PFSK-1 (cell line): ENCODE measurements around the gene PTPRM.

Experiments used
- SIN3A ChIP-seq: IDR thresholded peaks from 2 replicates; pipeline ENCODE4 v1.6.1; 2012; ENCODE audit warnings: mild to moderate bottlenecking, low read length, moderate library complexity, borderline replicate concordance; ENCODE audit not compliant: insufficient read depth
- TF ChIP-seq, protein P1 (sequence below), 2 experiments: IDR thresholded peaks; 2 replicates each; pipeline versions ENCODE4 v1.6.1 to v1.8.0; 2011 to 2012; ENCODE audit warnings: low read depth in 2 of 2, low read length in 2 of 2, control low read depth in 1 of 2, inconsistent platforms in 1 of 2, mild to moderate bottlenecking in 1 of 2, moderate library complexity in 1 of 2; ENCODE audit not compliant: insufficient read depth in 1 of 2

DNA sequence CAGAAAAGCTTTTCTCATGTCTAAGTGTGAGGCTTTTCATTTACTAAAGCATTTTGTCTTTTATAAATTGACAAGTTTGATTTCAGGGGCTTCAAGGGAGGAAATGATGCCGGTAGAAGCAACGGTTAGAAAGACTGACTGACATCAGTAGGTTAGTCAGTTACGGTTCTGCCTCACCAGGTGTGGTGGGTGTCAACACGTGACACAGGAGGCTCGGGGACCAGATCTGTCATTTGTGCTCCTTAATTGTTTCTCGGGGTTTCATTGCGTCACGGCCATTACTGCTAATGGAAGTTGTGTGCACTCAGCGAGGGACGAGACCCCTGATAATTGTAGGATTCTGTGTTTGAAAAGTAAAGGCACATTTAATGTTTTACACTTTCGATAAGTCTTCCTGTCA, 18.9 kb upstream of the PTPRM start:
- no peak for TF ChIP-seq SIN3A
- TF ChIP-seq, protein P1, sequence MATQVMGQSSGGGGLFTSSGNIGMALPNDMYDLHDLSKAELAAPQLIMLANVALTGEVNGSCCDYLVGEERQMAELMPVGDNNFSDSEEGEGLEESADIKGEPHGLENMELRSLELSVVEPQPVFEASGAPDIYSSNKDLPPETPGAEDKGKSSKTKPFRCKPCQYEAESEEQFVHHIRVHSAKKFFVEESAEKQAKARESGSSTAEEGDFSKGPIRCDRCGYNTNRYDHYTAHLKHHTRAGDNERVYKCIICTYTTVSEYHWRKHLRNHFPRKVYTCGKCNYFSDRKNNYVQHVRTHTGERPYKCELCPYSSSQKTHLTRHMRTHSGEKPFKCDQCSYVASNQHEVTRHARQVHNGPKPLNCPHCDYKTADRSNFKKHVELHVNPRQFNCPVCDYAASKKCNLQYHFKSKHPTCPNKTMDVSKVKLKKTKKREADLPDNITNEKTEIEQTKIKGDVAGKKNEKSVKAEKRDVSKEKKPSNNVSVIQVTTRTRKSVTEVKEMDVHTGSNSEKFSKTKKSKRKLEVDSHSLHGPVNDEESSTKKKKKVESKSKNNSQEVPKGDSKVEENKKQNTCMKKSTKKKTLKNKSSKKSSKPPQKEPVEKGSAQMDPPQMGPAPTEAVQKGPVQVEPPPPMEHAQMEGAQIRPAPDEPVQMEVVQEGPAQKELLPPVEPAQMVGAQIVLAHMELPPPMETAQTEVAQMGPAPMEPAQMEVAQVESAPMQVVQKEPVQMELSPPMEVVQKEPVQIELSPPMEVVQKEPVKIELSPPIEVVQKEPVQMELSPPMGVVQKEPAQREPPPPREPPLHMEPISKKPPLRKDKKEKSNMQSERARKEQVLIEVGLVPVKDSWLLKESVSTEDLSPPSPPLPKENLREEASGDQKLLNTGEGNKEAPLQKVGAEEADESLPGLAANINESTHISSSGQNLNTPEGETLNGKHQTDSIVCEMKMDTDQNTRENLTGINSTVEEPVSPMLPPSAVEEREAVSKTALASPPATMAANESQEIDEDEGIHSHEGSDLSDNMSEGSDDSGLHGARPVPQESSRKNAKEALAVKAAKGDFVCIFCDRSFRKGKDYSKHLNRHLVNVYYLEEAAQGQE (IDR thresholded peaks at IDR 0.05; ENCODE audit: insufficient read depth in 1 of 2, low read depth in 2 of 2, low read length in 2 of 2), result no peak
